ENCODE data around the gene ABCD4. TPM values are rescaled to one million over a fixed set of nuclear protein-coding genes. Genes with fewer than 3 reads are reported as not detected.
"Not testable (repeated sequence)": the region's sequence is repeated elsewhere in the genome, so short reads cannot be mapped to it uniquely, and the experiment has no call there.

ABCD4 gene
- polyA plus RNA-seq, 1 donor (not counting 4 experiments of a cell fraction or from before 2014, with no cell fraction given), result 12.9 TPM

GRCh38 chr14:74346341-74346740, 43.6 kb upstream of the ABCD4 start:
- Histone ChIP-seq H3K4me2 (ENCODE audit: control insufficient read depth, extremely low read depth, insufficient read depth, low read depth, low read length) (no peak overlapping the region), H3K27ac (ENCODE audit: control insufficient read depth, insufficient read depth, low read length) (no peak overlapping the region), H3K9ac (ENCODE audit: control insufficient read depth, extremely low read depth, insufficient read depth, low read length) (no peak overlapping the region), H2AFZ (ENCODE audit: control insufficient read depth, low read length) (no peak overlapping the region), H3K4me1 (ENCODE audit: control insufficient read depth, extremely low read depth, insufficient read depth, low read length) (no peaks in the 10 kb centered on the region), H3K9me1 (ENCODE audit: control insufficient read depth, extremely low read depth, insufficient read depth, low read length) (no peaks in the 10 kb centered on the region), H4K20me1 (ENCODE audit: control insufficient read depth, extremely low read depth, insufficient read depth, low read length) (no peaks in the 10 kb centered on the region), H3K27me3 (ENCODE audit: control insufficient read depth, extremely low read depth, insufficient read depth, low read length) (peaks cover 19% of the 10 kb centered on the region), H3K9me3 (ENCODE audit: control insufficient read depth, low read depth, low read length) (no peaks in the 10 kb centered on the region), H3K4me3 (ENCODE audit: control insufficient read depth in 2 of 3, extremely low read depth in 1 of 3, insufficient read depth in 2 of 3, low read depth in 1 of 3, low read length in 3 of 3) (no peak overlapping the region), H3K79me2 (ENCODE audit: control insufficient read depth, insufficient read depth, low read length) (no peaks in the 10 kb centered on the region), H3K36me3 (ENCODE audit: control insufficient read depth in 2 of 2, extremely low read depth in 1 of 2, insufficient read depth in 2 of 2, low read length in 2 of 2) (no peaks in the 10 kb centered on the region)
- FAIRE-seq, result no peak
- no peak for DNase-seq (ENCODE audit: low read depth, low spot score)
- TF ChIP-seq EZH2 (IDR thresholded peaks at IDR 0.05; ENCODE audit: low read length), result no peak
- TF ChIP-seq, protein P1, sequence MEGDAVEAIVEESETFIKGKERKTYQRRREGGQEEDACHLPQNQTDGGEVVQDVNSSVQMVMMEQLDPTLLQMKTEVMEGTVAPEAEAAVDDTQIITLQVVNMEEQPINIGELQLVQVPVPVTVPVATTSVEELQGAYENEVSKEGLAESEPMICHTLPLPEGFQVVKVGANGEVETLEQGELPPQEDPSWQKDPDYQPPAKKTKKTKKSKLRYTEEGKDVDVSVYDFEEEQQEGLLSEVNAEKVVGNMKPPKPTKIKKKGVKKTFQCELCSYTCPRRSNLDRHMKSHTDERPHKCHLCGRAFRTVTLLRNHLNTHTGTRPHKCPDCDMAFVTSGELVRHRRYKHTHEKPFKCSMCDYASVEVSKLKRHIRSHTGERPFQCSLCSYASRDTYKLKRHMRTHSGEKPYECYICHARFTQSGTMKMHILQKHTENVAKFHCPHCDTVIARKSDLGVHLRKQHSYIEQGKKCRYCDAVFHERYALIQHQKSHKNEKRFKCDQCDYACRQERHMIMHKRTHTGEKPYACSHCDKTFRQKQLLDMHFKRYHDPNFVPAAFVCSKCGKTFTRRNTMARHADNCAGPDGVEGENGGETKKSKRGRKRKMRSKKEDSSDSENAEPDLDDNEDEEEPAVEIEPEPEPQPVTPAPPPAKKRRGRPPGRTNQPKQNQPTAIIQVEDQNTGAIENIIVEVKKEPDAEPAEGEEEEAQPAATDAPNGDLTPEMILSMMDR (optimal IDR thresholded peaks at IDR 0.05 in 1 of 3, IDR thresholded peaks at IDR 0.05 in 1 of 3, conservative IDR thresholded peaks at IDR 0.05 in 1 of 3; ENCODE audit: extremely low read depth in 1 of 3, insufficient read depth in 2 of 3, low read length in 3 of 3), result no peak
- dilution Hi-C loops (cut with MboI; ENCODE audit: extremely low pct_ligation_motif_present, low sequenced_read_pairs), result no loop called here

DNA sequence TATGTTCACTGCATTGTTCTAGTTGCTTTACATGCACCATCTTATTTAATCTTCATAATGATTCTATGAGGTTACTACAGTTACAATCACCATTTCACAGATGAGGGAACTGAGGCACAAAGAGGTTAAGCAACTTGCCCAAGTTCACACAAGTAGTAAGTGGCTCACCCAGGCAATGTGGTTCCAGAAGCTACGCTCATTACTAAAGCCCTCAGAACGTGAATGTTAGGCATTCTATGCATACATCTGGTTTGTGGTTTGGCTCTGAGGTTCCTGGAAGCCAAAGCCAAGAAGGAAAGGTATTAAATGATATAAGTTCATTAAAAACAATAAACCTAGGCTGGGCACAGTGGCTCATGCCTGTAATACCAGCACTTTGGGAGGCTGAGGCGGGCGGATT, 31.2 kb upstream of the ABCD4 start:
- FAIRE-seq (no peak), DNase-seq (ENCODE audit: low read depth, low spot score) (no peak)

GRCh38 chr14:74329950-74330552, 27.3 kb upstream of the ABCD4 start:
- H3K9me1 ChIP-seq (ENCODE audit: control insufficient read depth, extremely low read depth, insufficient read depth, low read length); H3K79me2 ChIP-seq (ENCODE audit: control insufficient read depth, insufficient read depth, low read length); H3K27ac ChIP-seq (ENCODE audit: control insufficient read depth, insufficient read depth, low read length); H3K9me3 ChIP-seq (ENCODE audit: control insufficient read depth, low read depth, low read length); H4K20me1 ChIP-seq (ENCODE audit: control insufficient read depth, extremely low read depth, insufficient read depth, low read length); H3K4me1 ChIP-seq (ENCODE audit: control insufficient read depth, extremely low read depth, insufficient read depth, low read length); H3K9ac ChIP-seq (ENCODE audit: control insufficient read depth, extremely low read depth, insufficient read depth, low read length); H3K27me3 ChIP-seq (ENCODE audit: control insufficient read depth, extremely low read depth, insufficient read depth, low read length); DNase-seq (ENCODE audit: low read depth, low spot score); H3K4me3 ChIP-seq (ENCODE audit: control insufficient read depth in 2 of 3, extremely low read depth in 1 of 3, insufficient read depth in 2 of 3, low read depth in 1 of 3, low read length in 3 of 3); H3K36me3 ChIP-seq (ENCODE audit: control insufficient read depth in 2 of 2, extremely low read depth in 1 of 2, insufficient read depth in 2 of 2, low read length in 2 of 2); dilution Hi-C loops (cut with MboI; ENCODE audit: extremely low pct_ligation_motif_present, low sequenced_read_pairs); H2AFZ ChIP-seq (ENCODE audit: control insufficient read depth, low read length); FAIRE-seq; H3K4me2 ChIP-seq (ENCODE audit: control insufficient read depth, extremely low read depth, insufficient read depth, low read depth, low read length): not testable (repeated sequence)

More for the DNA sequence above, 31.2 kb upstream of the ABCD4 start:
- H4K20me1 ChIP-seq (ENCODE audit: control insufficient read depth, extremely low read depth, insufficient read depth, low read length), result no peaks in the 10 kb centered on the region
- no peak overlapping the region for H3K4me2 ChIP-seq (ENCODE audit: control insufficient read depth, extremely low read depth, insufficient read depth, low read depth, low read length)
- no peak overlapping the region for H3K9ac ChIP-seq (ENCODE audit: control insufficient read depth, extremely low read depth, insufficient read depth, low read length)
- H3K79me2 ChIP-seq (ENCODE audit: control insufficient read depth, insufficient read depth, low read length), result no peaks in the 10 kb centered on the region
- dilution Hi-C loops (cut with MboI; ENCODE audit: extremely low pct_ligation_motif_present, low sequenced_read_pairs), result no loop called here
- no peaks in the 10 kb centered on the region for H3K36me3 ChIP-seq (ENCODE audit: control insufficient read depth in 2 of 2, extremely low read depth in 1 of 2, insufficient read depth in 2 of 2, low read length in 2 of 2)
- H3K9me1 ChIP-seq (ENCODE audit: control insufficient read depth, extremely low read depth, insufficient read depth, low read length), result no peaks in the 10 kb centered on the region
- H3K4me3 ChIP-seq (ENCODE audit: control insufficient read depth in 2 of 3, extremely low read depth in 1 of 3, insufficient read depth in 2 of 3, low read depth in 1 of 3, low read length in 3 of 3), result no peak overlapping the region
- H3K9me3 ChIP-seq (ENCODE audit: control insufficient read depth, low read depth, low read length), result no peaks in the 10 kb centered on the region
- peaks cover 5% of the 10 kb centered on the region for H3K27me3 ChIP-seq (ENCODE audit: control insufficient read depth, extremely low read depth, insufficient read depth, low read length)
- no peak overlapping the region for H2AFZ ChIP-seq (ENCODE audit: control insufficient read depth, low read length)
- H3K4me1 ChIP-seq (ENCODE audit: control insufficient read depth, extremely low read depth, insufficient read depth, low read length), result no peaks in the 10 kb centered on the region
- no peak for TF ChIP-seq EZH2 (IDR thresholded peaks at IDR 0.05; ENCODE audit: low read length)
- TF ChIP-seq, protein P1 (optimal IDR thresholded peaks at IDR 0.05 in 1 of 3, IDR thresholded peaks at IDR 0.05 in 1 of 3, conservative IDR thresholded peaks at IDR 0.05 in 1 of 3; ENCODE audit: extremely low read depth in 1 of 3, insufficient read depth in 2 of 3, low read length in 3 of 3), result no peak
- no peak overlapping the region for H3K27ac ChIP-seq (ENCODE audit: control insufficient read depth, insufficient read depth, low read length)
